GM18520 (cell line): ENCODE results near the gene PHTF1.
"Not testable (repeated sequence)": the region's sequence is repeated elsewhere in the genome, so short reads cannot be mapped to it uniquely, and the experiment has no call there.

ENCODE experiments used
- ATAC-seq: cut with Tn5 transposase; IDR thresholded peaks from one replicate; pipeline ENCODE4 v1.9.1; 2021; ENCODE audit not compliant: unreplicated experiment

PHTF1 gene

DNA sequence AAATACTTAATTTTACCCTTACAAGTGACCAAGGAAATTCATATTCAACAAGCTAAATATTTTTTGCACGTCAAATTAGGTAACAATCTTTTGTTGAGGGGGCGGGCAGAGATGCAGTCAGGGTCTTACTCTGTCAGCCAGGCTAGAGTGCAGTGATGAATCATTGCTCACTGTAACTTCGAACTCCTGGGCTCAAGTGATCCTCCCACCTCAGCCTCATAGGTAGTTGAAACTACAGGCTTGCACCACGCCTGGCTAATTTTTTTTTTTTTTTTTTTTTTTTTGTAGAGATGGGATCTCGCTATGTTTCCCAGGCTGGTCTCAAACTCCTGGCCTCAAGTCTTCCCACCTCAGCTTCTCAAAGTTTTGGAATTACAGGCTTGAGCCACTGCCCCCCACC, 26.5 kb downstream of the PHTF1 start:
- ATAC-seq: no peak

DNA sequence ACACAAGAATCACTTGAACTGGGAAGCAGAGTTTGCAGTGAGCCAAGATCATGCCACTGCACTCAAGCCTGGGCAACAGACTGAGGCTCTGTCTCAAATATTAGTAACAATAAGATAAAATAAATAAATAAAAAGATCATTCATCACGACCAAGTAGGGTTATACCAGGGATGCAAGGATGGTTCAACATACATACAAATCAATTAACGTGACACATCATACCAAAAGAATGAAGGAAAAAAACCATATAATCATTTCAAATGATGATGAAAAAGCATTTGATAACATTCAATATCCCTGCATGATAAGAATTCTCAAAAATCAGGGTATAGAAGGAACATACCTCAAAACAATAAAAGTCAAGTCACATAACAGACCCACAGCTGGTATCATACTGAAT, 38.3 kb downstream of the PHTF1 start:
- no peak for ATAC-seq

DNA sequence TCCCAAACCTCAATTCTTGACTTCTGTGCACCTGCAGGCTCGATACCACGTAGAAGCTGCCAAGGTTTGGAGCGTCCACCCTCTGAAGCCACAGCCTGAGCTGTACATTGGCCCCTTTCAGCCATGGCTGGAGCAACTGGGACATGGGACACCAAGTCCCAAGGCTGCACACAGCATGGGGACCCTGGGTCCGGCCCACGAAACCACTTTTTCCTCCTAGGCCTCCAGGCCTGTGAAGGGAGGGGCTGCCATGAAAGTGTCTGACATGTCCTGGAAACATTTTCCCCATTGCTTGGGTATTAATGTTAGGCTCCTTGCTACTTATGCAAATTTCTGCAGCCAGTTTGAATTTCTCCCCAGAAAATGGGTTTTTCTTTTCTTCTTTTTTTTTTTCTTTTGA, 40.7 kb downstream of the PHTF1 start:
- not testable (repeated sequence) for ATAC-seq

DNA sequence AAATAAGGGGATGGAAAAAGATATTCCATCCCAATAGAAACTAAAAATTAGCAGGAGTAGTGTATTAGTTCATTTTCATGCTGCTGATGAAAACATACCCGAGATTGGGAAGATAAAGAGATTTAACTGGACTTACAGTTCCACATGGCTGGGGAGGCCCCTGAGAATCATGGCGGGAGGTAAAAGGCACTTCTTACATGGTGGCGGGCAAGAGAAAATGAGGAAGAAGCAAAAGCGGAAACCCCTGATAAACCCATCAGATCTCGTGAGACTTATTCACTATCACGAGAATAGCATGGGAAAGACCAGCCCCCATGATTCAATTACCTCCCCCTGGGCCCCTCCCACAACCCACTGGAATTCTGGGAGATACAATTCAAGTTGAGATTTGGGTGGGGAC, 41.8 kb downstream of the PHTF1 start:
- ATAC-seq: not testable (repeated sequence)

DNA sequence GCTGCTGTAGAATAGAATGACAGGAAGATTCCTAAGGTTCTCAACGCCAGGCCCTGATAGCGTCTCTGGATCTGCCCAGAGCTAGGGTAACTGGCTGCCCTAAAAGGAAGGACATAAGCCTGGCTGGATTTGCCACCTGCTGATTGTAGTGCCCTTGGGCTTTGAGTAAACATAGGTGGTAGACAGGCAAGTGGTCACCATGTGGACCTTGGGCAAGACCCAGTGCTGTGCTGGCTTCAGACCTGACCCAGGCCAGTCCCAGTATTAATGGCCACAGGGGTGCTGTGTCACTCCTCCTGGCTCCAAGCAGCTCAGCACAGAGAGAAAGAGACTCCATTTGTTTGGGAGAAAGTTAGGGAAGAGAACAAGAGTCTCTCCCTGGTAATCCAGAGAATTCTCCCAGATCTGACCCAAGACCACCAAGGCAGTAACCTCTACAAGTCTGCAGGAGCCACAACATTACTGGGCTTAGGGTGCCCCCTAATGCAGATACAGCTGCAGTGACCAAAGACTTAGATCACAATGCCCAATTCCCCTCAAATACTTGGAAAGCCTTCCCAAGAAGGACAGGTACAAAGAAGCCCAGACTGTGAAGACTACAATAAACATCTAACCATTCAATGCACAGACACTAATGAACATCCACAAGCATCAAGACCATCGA, 44.5 kb downstream of the PHTF1 start:
- ATAC-seq: no peak

DNA sequence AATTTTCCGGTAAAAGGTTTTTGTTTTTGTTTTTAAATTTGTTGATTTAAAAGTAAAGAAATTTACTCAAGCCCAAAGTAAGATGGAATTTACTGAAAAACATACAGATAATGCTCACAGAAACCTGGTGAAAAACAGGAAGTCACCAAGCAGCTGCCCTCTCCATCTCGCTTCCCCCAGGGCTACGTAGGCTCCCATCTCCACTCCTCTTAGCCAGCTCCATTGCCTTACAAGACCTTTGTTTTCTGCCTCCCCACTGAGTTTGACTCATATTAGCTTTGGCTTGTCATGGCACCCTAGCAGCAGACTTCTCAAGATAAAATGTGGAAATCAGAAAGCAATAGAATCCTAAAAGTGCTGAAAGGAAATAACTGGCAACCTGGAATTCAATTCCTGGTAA, 57.9 kb downstream of the PHTF1 start:
- ATAC-seq: no peak

DNA sequence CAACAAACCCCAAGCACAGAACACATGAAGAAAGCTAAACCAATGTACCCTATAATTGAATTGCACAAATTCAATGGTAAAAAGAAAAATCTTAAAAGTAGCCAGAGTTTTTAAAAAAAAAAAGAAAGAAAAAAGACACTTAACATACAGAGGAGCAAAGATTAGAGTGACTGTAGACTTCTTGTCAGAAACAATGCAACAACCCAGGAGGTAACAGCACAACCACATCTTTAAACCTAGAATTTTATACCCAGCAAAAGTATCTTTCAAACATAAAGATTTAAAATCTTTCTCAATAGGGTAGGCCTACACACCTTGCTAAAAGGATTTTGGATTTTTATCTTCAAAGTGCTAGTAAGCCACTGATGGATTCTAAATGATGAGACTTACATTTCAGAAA, 64.4 kb downstream of the PHTF1 start:
- ATAC-seq: no peak

DNA sequence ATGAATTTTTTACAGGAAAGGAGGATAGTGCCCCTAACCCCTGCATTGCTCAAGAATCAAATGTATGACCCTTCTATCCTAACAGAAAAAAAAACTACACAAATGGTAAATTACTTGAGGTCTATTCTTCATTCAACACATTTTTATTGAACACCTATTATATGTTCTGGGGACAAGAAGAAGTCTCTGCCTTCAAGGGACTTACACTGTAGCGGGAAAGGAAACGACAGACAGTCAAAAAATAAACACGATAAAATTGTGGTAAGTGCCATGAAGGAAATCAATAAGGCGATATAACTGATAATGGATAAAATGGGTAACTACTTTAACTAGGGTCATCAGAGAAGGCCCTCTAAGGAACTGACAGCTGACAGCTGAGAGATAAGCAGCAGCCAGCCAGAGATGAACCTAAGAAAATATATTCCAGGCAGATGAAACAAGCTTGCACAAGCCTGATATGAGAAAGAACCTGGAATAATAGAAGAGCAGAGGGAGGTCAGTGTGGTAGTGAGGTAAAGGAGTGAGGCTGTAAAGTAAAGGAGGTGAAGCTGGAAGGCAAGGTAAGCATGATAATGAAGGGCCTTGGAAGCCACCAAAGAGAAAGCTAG, 66.4 kb downstream of the PHTF1 start:
- no peak for ATAC-seq

DNA sequence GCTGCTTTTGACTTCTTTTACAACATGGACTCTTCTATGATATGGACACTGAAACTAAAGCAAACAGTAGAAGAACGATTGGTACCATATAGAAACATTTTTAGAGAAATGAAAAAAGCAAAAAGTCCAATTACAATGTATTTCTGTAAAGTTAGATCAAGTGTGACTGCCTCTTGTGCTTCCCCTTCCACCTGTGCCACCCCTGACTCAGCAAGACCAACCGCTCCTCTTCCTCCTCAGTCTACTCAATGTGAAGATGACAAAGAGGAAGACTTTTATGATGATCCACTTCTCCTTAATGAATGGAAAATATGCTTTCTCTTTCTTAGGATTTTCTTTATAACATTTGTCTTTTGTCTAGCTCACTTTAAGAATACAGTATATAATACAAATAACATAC, 66.9 kb downstream of the PHTF1 start:
- ATAC-seq: no peak

DNA sequence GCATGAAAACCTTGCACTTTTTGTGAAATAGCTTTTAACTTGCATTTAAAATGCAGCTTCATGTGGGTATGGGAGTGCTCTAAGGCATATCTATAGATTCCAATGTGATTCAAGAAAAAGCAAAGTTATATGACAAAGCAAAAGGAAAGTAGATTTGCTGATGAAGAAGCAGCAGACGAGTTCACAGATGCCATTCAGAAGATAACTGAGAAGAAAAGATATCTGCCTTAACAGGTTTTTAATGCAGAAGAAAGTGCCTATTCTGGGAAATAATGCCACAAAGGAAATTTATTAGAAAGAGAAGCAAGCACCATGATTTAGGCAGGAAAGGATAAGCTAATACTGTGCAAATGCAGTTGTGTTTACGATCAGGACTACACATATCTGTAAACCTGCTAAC, 68.1 kb downstream of the PHTF1 start:
- no peak for ATAC-seq

DNA sequence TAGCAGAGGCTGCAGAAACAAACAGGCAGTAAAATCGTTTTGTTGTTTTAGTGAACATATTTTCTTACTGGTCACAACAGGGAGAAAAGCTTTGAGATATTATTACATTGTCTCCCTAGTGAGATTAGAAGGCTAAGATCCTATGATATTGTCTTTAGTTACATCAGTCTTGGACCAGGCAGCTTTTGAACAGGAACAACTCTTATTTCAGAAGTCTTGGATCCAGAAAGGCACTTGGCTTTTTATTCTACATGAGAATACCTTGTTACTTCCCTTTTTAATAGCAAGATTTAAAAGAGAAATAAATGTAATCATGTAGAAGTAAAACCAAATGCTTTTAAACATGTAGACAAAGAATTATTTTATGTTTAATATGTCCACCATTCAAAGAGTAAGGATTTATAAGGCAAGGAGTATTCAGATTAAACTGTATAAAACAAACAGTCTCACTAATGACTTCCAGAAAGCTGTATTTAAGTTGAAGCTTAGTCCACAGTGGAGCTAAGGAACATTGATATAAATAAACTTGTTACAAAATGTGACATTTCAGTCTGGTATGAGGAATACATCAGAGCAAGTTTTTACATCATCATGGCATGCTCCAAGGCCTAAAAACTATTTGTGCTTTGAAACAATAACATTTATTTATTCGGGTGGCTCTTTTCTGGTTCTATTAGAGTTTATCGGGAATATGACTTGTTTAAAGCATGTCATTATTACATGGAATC, 72.2 kb downstream of the PHTF1 start:
- no peak for ATAC-seq

DNA sequence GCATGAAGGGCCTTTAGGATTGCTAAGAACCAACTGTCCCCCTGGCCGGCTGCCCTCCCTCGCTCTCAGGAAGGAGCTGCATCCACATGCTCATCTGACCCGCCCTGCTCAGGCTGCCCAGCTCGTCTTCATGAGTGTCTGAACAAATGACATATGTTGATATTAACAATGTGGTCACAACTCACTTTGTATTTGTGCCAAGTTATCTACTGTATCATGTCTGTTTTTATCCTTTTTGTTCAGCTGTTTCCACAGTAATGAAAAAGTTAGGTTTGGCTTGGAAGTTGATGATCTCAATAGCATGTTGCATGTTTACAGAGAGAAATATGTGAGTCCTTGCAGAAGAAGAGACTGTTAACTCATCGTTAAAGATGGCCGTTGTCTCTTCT, 75.1 kb downstream of the PHTF1 start:
- ATAC-seq: no peak

DNA sequence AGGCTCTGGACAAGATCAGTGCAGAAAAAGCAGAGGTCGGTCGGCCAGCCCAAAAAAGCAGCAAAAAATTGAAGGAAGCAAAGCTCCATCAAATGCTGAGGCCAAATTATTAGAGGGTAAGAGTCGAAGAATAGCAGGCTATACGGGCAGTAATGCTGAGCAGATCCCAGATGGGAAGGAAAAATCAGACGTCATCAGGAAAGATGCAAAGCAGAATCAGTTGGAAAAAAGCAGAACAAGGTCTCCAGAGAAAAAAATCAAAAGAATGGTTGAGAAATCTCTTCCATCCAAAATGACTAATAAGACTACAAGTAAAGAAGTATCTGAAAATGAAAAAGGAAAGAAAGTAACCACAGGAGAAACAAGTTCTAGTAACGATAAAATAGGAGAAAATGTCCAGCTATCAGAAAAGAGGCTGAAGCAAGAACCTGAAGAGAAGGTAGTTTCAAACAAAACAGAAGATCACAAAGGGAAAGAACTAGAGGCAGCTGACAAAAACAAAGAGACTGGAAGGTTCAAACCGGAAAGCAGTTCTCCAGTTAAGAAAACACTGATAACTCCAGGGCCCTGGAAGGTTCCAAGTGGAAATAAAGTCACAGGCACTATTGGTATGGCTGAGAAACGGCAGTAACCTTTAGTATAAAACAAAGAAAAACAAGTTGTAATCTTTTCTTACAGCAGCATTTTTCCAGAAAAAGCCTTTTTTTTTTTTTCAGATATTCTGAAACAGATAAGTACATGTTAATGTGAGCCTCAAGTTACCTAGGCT, 75.7 kb downstream of the PHTF1 start:
- ATAC-seq: no peak

DNA sequence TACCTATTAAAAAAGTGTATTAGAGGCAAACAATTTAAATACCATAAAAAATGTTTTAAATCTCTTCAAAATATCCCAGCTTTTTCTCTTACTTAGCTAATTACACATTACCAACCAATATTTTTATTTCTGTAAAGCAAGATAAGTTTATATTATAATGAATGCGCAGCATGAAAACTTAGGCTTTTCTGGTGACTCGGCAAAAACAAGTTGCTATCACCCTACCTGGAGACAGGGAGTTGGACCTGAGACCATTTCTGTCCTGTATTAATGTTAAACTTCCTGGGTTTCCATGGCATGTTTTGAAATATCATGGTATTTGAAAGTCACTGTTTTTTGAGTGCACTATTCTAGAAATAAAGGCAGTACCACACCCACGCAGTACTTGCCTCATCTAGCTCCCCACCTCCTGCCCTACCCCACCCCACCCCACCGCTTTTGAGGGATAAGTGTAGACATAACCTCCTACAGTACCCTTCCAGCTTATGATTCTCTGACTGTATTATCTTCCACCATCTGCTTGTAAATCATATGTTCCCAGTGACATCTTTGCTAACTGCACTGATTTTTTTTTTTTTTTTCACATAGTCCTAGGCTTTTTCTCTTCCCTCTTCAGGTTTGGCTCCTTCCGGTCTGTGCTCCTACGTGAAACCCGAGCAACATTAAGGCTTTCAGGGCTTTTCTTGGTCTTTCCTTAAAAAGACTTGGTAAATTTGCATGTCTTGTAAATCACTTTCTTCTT, 77.5 kb downstream of the PHTF1 start:
- ATAC-seq: no peak

DNA sequence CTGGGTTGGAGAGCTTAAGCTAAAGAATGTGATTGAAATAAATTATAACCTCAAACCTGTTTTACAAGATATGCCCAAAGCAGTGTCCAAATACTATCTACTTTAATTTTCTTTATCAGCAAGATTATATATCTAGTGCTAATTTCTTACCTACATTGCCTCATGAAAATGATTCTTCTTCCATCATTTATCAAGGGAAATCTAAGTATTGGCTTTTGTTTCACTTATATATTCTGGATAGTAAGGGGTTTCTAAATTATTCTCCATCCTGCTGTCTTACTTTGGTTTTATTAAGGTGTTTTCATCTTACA, 81.2 kb downstream of the PHTF1 start:
- no peak for ATAC-seq

DNA sequence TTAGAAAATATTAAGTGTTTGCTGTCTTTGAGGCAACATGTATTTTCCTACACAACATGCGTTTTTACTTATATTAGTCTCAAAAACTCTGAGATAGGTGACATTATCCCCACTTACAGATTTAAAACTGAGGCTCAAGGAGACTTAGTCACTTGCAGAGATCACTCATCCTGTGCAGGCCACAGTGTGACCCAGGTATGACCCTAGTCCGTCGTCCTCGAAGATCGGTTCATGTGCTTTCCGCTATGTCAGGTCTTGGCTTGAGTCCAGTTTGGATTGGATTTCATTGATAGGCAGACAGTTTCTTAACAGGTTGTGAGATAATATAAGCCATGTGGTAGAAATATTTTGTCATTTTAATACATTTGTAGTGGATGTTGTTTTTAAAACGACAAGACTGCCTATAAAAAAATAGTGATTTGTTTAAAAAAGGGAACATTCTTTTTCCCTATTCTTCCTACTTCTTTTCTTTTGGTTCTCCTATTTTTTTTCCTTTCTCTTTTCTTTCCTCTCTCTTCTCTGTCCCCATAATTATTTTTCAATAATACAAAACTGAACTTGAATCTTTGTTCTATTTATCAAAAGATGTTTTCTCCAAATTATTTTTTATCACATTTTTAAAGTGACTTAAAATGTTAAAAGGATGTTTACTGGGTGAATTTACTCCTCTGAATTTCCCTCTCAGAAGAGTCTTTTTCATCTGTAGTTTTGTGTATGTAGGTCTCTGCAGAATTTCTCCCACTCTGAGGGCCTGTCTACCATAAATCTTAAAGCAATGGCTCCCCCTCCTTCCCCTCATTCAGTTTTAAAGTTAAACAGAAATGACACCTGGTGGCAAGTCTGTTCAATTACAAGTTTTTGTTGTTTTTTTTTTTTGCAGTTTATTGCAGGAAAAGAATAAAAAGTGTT, 81.8 kb downstream of the PHTF1 start:
- no peak for ATAC-seq

DNA sequence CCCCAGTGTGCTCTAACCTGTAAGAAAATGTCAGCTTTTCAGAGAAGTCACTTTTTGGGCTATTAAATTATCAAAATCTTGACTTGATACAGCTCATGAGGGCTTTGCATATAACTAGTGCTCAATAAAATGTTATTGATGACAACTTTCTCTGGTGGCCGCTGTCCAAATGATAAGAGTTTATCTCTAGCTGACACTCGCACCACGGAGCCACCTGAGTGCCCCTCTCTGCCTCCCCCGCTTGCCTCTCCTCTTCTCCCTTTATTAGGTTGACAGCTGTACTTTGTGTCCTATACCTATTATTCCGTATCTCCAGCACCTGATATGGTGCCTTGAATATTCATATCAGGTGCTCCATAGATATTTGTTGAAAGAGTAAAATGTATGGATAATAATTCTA, 82.8 kb downstream of the PHTF1 start:
- no peak for ATAC-seq

DNA sequence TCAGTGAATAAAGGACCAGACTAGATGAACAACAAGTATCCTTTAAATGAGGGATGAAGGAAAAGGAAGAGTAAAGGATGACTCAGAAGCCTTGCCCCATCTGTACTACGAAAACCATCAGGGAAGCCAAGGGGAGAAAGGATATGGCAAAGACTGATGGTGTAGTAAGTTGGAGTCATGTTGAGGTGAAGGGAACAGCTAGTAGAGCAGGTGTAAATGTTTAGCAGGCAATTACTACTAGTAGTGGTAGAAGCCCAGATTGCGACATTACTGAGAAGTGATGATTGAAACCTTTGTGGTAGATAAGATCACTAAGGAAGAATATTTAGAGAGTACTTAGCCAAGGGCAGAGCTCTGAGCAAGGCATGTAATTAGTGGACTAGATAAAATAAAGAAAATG, 84.0 kb downstream of the PHTF1 start:
- ATAC-seq: no peak

DNA sequence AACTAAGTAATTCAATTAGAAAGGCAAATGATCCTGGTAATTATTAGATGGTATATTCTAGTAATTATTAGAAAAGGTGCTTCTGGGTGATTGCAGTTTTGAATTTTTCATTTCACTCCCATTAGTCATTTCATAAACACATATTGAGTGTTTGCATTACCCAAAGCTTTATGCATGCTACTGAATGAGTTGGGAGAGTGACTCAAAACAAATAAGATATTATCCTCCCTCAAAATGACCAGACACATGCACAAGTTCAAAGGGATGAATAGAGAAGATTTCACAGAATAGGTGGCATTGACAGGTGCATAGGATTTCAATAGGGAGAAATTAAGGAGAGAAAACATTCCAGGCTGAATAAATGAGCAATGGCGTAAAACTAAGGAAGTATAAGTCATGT, 84.7 kb downstream of the PHTF1 start:
- ATAC-seq: no peak

DNA sequence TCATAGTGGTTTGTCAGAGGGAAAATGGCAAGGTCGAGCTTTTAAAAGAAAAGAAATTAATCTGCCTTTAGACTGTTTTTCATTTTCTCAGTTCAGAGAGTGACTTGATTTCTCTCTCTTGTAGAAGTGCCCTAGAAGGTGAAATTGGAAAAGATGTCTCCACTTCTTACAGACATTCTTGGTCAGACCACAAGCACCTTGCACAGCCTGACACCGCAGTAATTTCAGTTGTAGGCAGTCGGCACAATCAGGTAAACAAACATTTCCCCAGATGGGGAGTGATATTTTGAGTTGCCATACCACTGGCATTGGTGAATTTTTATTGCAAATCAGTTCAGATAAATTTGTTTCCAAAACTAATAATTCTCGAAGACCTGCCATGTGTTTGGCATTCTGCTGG, 86.8 kb downstream of the PHTF1 start:
- no peak for ATAC-seq
